DMS 273 (cell line): ENCODE data around the gene ZNRD2.
A peak's percentile ranks its signal among the peaks of the same experiment; 100 is the strongest.

Experiments
- DNase-seq: peaks from one replicate; lab custom pipeline; 2025; ENCODE audit not compliant: unreplicated experiment; lab: John Stamatoyannopoulos, UW

Gene ZNRD2

GRCh38 chr11:65586247-65586630, 16.0 kb downstream of the ZNRD2 start:
- no peak for DNase-seq

- DNase-seq = peak; percentile 85
These were observed 16.4 kb downstream of the ZNRD2 start for GRCh38 chr11:65586676-65587075.

- DNase-seq = peak; percentile 76
These were observed 18.1 kb downstream of the ZNRD2 start for GRCh38 chr11:65588199-65589054.

- DNase-seq = no peak
These were observed 19.4 kb downstream of the ZNRD2 start for GRCh38 chr11:65589444-65590239.

- DNase-seq = peak; percentile 84
These were observed 20.0 kb downstream of the ZNRD2 start for GRCh38 chr11:65590240-65590738.

GRCh38 chr11:65591939-65592857, 21.9 kb downstream of the ZNRD2 start:
- no peak for DNase-seq

GRCh38 chr11:65592858-65593517, 22.7 kb downstream of the ZNRD2 start:
- no peak for DNase-seq

- peak; percentile 60 for DNase-seq
These were observed 23.5 kb downstream of the ZNRD2 start for GRCh38 chr11:65593518-65594414.

GRCh38 chr11:65595131-65595530, 24.9 kb downstream of the ZNRD2 start:
- DNase-seq = no peak

- DNase-seq = peak; percentile 41
These were observed 25.4 kb downstream of the ZNRD2 start, which contains the start of gene KCNK7 for GRCh38 chr11:65595543-65596281. Gene KCNK7 (minus strand): TSS chr11:65595800. CDS start chr11:65595772, 28 bp downstream.

- DNase-seq = no peak
These were observed 26.2 kb downstream of the ZNRD2 start for GRCh38 chr11:65596520-65596919.

GRCh38 chr11:65598258-65598699, 28.0 kb downstream of the ZNRD2 start:
- DNase-seq = no peak

- DNase-seq = no peak
These were observed 29.1 kb downstream of the ZNRD2 start for GRCh38 chr11:65599216-65599954.

GRCh38 chr11:65599955-65600246, 29.6 kb downstream of the ZNRD2 start:
- DNase-seq = no peak

- peak; percentile 82 for DNase-seq
These were observed 34.0 kb downstream of the ZNRD2 start for GRCh38 chr11:65604258-65604657.

GRCh38 chr11:65606876-65607613, 36.8 kb downstream of the ZNRD2 start:
- peak; percentile 18 for DNase-seq
